A549 (cell line): Measurements from ENCODE around the gene MYO10. TPM values are rescaled to one million over a fixed set of nuclear protein-coding genes. Genes with fewer than 3 reads are reported as not detected.
A peak's percentile ranks its signal among the peaks of the same experiment; 100 is the strongest.

Source experiments
- ATAC-seq, 2 experiments: fragments of 200-7000 bp in 1 of 2; fragments of >200 bp in 1 of 2; cut with Nextera tagmentation in 1 of 2; cut with Tn5 transposase in 1 of 2; 3 replicates each; pipeline versions ENCODE4 v1.8.0 to v1.9.1; 2018 to 2020; ENCODE audit warnings: mild to moderate bottlenecking in 1 of 2, moderate library complexity in 1 of 2
- CTCF ChIA-PET: fragments of 300-600 bp; sonication (Branson Sonifier 250); formaldehyde crosslinking; extraction: SDS; loops from one replicate; lab custom pipeline; 2021; ENCODE audit warnings: antibody characterized with exemption, inconsistent platforms; lab: Yijun Ruan, JAX
- POLR2A ChIA-PET: fragments of 350-600 bp; formaldehyde crosslinking; extraction: SDS; loops from one replicate; lab custom pipeline; 2021; ENCODE audit warnings: antibody characterized with exemption, inconsistent platforms; lab: Yijun Ruan, JAX
- DNase-seq, 2 experiments: peaks; one replicate each; pipeline versions ENCODE4 v3.0.0 to v3.0.0-alpha.2; 2011 to 2016; ENCODE audit warnings: low read depth in 1 of 2, low spot score in 1 of 2
- FAIRE-seq: peaks from 2 replicates; lab custom pipeline; 2011; peaks lifted over from hg19 to GRCh38; lab: Jason Lieb, UNC
- H3K27ac ChIP-seq, 2 experiments: fragments of >200 bp; sonication (Bioruptor Twin); formaldehyde crosslinking; 3 replicates each; pipeline ENCODE4 v1.5.1; 2016 to 2017
- H3K4me1 ChIP-seq: fragments of >200 bp; sonication (Bioruptor Twin); formaldehyde crosslinking; 3 replicates; pipeline ENCODE4 v1.6.1; 2016
- H3K4me2 ChIP-seq: fragments of >200 bp; sonication (Bioruptor Twin); formaldehyde crosslinking; 3 replicates; pipeline ENCODE4 v1.6.1; 2016
- H3K4me3 ChIP-seq: fragments of >200 bp; sonication (Bioruptor Twin); formaldehyde crosslinking; 3 replicates; pipeline ENCODE4 v1.5.1; 2016
- H3K9me3 ChIP-seq: fragments of >200 bp; sonication (Bioruptor Twin); formaldehyde crosslinking; 3 replicates; pipeline ENCODE4 v1.6.1; 2016
- BCL3 ChIP-seq: fragments of >200 bp; sonication (Bioruptor Twin); formaldehyde crosslinking; IDR thresholded peaks from 3 replicates; pipeline ENCODE4 v1.6.1; 2016
- CBX2 ChIP-seq: fragments of 200-600 bp; sonication (generic); IDR thresholded peaks from 2 replicates; pipeline ENCODE4 v1.6.1; 2016; ENCODE audit warnings: low read depth, mild to moderate bottlenecking, borderline replicate concordance
- CBX8 ChIP-seq: fragments of 200-600 bp; sonication (generic); IDR thresholded peaks from 2 replicates; pipeline ENCODE4 v1.6.1; 2016
- CEBPB ChIP-seq, 2 experiments: fragments of >200 bp in 1 of 2; sonication (Bioruptor Twin) in 1 of 2; formaldehyde crosslinking in 1 of 2; IDR thresholded peaks; 2 replicates each; pipeline ENCODE4 v1.6.1; 2012 to 2016
- ELK1 ChIP-seq: fragments of 150-350 bp; IDR thresholded peaks from 2 replicates; pipeline ENCODE4 v1.6.1; 2014; ENCODE audit warnings: low read depth, mild to moderate bottlenecking, low read length
- ESRRA ChIP-seq: fragments of 150-350 bp; IDR thresholded peaks from 2 replicates; pipeline ENCODE4 v1.6.1; 2014; ENCODE audit warnings: mild to moderate bottlenecking, low read length, borderline replicate concordance
- GATA3 ChIP-seq: IDR thresholded peaks from 2 replicates; pipeline ENCODE4 v1.6.1; 2012; ENCODE audit warnings: borderline replicate concordance
- HDAC2 ChIP-seq: fragments of 200-600 bp; sonication (generic); IDR thresholded peaks from 2 replicates; pipeline ENCODE4 v1.6.1; 2016
- HEYL ChIP-seq: fragments of 250-450 bp; sonication (Bioruptor Pico); IDR thresholded peaks from 2 replicates; pipeline ENCODE4 v1.8.0; 2021; ENCODE audit warnings: mild to moderate bottlenecking, moderate library complexity
- HOXB13 ChIP-seq: fragments of 250-450 bp; sonication (Bioruptor Pico); IDR thresholded peaks from 2 replicates; pipeline ENCODE4 v1.5.0; 2020; ENCODE audit warnings: low read depth, mild to moderate bottlenecking, moderate library complexity
- KDM5A ChIP-seq: fragments of 200-600 bp; sonication (generic); IDR thresholded peaks from 2 replicates; pipeline ENCODE4 v1.6.1; 2016; ENCODE audit warnings: antibody characterized with exemption, mild to moderate bottlenecking
- NR3C1 ChIP-seq: fragments of >200 bp; sonication (Bioruptor Twin); formaldehyde crosslinking; IDR thresholded peaks from 3 replicates; pipeline ENCODE4 v1.6.1; 2017
- POLR2A ChIP-seq: IDR thresholded peaks from 2 replicates; pipeline ENCODE4 v1.6.1; 2012; ENCODE audit warnings: mild to moderate bottlenecking, low read length
- POLR2AphosphoS2 ChIP-seq: conservative IDR thresholded peaks from 2 replicates; pipeline ENCODE4 v1.6.1; 2012; ENCODE audit warnings: low read length, improper control_type of control experiment, inconsistent platforms
- RAD21 ChIP-seq, 2 experiments: fragments of >200 bp in 1 of 2; sonication (Bioruptor Twin) in 1 of 2; formaldehyde crosslinking in 1 of 2; IDR thresholded peaks in 1 of 2; conservative IDR thresholded peaks in 1 of 2; 2 replicates in 1 of 2; 3 replicates in 1 of 2; pipeline ENCODE4 v1.6.1; 2012 to 2018; ENCODE audit warnings: inconsistent platforms in 1 of 2
- RARB ChIP-seq: fragments of 250-450 bp; sonication (Bioruptor Pico); IDR thresholded peaks from 2 replicates; pipeline ENCODE4 v1.8.0; 2021; ENCODE audit warnings: mild to moderate bottlenecking, moderate library complexity
- SMC3 ChIP-seq: fragments of >200 bp; sonication (Bioruptor Twin); formaldehyde crosslinking; IDR thresholded peaks from 3 replicates; pipeline ENCODE4 v1.6.1; 2018; ENCODE audit warnings: inconsistent platforms
- SREBF2 ChIP-seq: fragments of 450-650 bp; IDR thresholded peaks from 2 replicates; pipeline ENCODE4 v1.6.1; 2014; ENCODE audit warnings: mild to moderate bottlenecking, moderate library complexity
- TFCP2L1 ChIP-seq: fragments of 250-450 bp; sonication (Bioruptor Pico); IDR thresholded peaks from 2 replicates; pipeline ENCODE4 v1.5.0; 2021; ENCODE audit warnings: mild to moderate bottlenecking
- TP53 ChIP-seq: fragments of 250-450 bp; sonication (Bioruptor Pico); IDR thresholded peaks from 2 replicates; pipeline ENCODE4 v1.5.0; 2021; ENCODE audit warnings: mild to moderate bottlenecking, moderate library complexity
- ZC3H11A ChIP-seq: fragments of 450-650 bp; IDR thresholded peaks from 2 replicates; pipeline ENCODE4 v1.6.1; 2014; ENCODE audit warnings: antibody characterized with exemption, mild to moderate bottlenecking
- WGBS: methylation state at CpG from one replicate; pipeline ENCODE4 v1.1.6; 2017; ENCODE audit errors: missing lambda C conversion rate; 5-methylcytosine and 5-hydroxymethylcytosine counted together
- polyA plus RNA-seq, 4 experiments: library from polyadenylated mRNA; depleted of rRNA in 3 of 4; stranded (reverse); fragments of >200 nt; fragmentation: RNase III in 1 of 4; extraction: RNeasy Plus Mini Kit Qiagen cat#74134 plus additional on column Dnase treatment in 1 of 4; gene quantifications; 2 replicates in 3 of 4; 3 replicates in 1 of 4; pipeline ENCODE4 v1.2.3, GENCODE V29; 2011 to 2017

The MYO10 gene
- polyA plus RNA-seq, 2 of the 4 experiments (the other 2 are of a cell fraction) = 68.0 to 68.5 TPM

DNA sequence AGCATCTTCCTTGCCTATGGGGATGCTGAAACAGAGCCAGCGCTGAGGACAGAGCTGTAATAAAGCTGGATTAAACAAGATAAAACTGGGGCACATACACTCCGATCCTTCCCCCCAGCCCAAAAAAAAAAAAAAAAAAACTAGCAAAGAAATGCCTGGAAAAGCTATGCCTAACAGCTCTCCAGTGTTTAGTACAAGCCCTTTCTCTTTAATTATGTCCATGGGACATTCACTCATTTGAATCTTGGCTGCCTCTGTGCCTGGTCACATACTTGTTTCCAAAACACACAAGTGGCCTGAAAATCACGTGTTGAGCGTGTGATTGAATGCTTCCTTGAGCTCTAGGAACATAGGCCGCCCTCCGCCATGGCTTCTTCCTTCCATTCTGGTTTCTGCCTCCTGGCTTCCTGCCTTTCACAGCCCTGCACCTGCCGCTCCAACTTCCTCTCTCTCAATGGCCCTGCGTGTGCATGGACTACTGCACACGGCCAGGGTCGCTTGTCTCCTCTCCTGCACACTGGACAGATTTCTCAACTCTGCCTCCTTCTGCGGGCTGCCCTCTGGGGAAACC is 208.2 kb downstream of the MYO10 start:
- H3K4me2 ChIP-seq = no peak overlapping the region
- TF ChIP-seq POLR2AphosphoS2 (0 out of 2 replicates have a peak, but pooled peaks have one; percentile 53), CBX2 (no peak)
- no peak overlapping the region for H3K4me3 ChIP-seq
- 91% methylated on average over 11 of the region's 11 CpGs for WGBS
- ChIA-PET CTCF (no interaction called here), POLR2A (interaction anchor here (0.6 kb wide), 1 partner anchor 40 kb away, joined by 4 read pairs; no protein-coding TSS in a partner anchor)
- no peaks in the 10 kb centered on the region for H3K9me3 ChIP-seq
- DNase-seq (no peak), FAIRE-seq (no peak), ATAC-seq (no peak)
- peaks cover 9% of the 10 kb centered on the region; the same call in 1 of the 3 replicates for H3K4me1 ChIP-seq
- H3K27ac ChIP-seq = no peak overlapping the region

GRCh38 chr5:16726538-16726946 is 209.5 kb downstream of the MYO10 start:
- DNase-seq (no peak), ATAC-seq (no peak), FAIRE-seq (no peak)
- peaks cover 12% of the 10 kb centered on the region for H3K4me1 ChIP-seq
- H3K27ac ChIP-seq = no peak overlapping the region
- POLR2A ChIA-PET = no interaction called here
- H3K9me3 ChIP-seq = no peaks in the 10 kb centered on the region
- 89% methylated on average over 5 of the region's 5 CpGs for WGBS
- no peak overlapping the region for H3K4me2 ChIP-seq
- H3K4me3 ChIP-seq = no peak overlapping the region
- TF ChIP-seq TFCP2L1 (CRISPR knock-in tag) (no peak), ZC3H11A (no peak), POLR2A (no peak), CEBPB (IDR thresholded peaks at IDR 0.05) (no peak), SREBF2 (no peak), RAD21 (conservative IDR thresholded peaks at IDR 0.05 in 1 of 2, IDR thresholded peaks at IDR 0.05 in 1 of 2) (no peak), HDAC2 (no peak), BCL3 (no peak), CBX8 (no peak), KDM5A (no peak), SMC3 (no peak), HEYL (CRISPR knock-in tag) (no peak), ESRRA (no peak)
- CTCF ChIA-PET = interaction anchor here (0.8 to 1.9 kb wide), 2 partner anchors 17 to 464 kb away, joined by 4 to 8 read pairs; no protein-coding TSS in a partner anchor

DNA sequence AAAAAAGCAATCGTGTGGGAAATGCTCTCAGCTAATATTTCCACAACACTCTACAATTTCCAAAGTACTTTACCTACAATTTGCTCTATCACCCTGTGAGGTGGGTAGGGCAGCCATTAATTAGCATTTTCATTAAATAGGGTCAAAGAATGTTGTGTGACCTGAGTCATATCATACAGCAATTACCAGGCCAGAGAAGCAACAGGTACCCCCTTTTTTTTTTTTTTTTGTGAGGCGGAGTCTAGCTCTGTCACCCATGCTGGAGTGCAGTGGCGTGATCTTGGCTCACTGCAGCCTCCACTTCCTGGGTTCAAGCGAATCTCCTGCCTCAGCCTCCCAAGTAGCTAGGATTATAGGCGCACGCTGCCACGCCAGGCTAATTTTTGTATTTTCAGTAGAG is 210.5 kb downstream of the MYO10 start:
- POLR2A ChIA-PET = no interaction called here
- WGBS = 94% methylated on average over 7 of the region's 7 CpGs

More for the DNA sequence above, 210.5 kb downstream of the MYO10 start:
- no peak overlapping the region for H3K4me3 ChIP-seq
- H3K9me3 ChIP-seq = no peaks in the 10 kb centered on the region
- CTCF ChIA-PET = interaction anchor here (0.6 to 1.9 kb wide), 4 partner anchors 11 to 465 kb away, joined by 3 to 8 read pairs (median 4); no protein-coding TSS in a partner anchor
- peaks cover 17% of the 10 kb centered on the region for H3K4me1 ChIP-seq
- no peak for TF ChIP-seq SMC3
- no peak for TF ChIP-seq GATA3
- no peak for TF ChIP-seq POLR2A
- no peak for TF ChIP-seq NR3C1
- TF ChIP-seq RARB (CRISPR knock-in tag) = no peak
- TF ChIP-seq ELK1 = no peak
- no peak for TF ChIP-seq CBX2
- no peak for TF ChIP-seq TP53 (CRISPR knock-in tag)
- TF ChIP-seq HOXB13 = no peak
- TF ChIP-seq, all 56 proteins: peak for 0
- FAIRE-seq (no peak), ATAC-seq (no peak), DNase-seq (no peak)
- Histone ChIP-seq H3K27ac (no peak overlapping the region), H3K4me2 (no peak overlapping the region)
